HepG2 (cell line): Measurements from ENCODE around the gene ARHGAP21. TPM values are rescaled to one million over a fixed set of nuclear protein-coding genes. Genes with fewer than 3 reads are reported as not detected.

Experiments used
- ATAC-seq: fragments of 200-7000 bp; cut with Tn5 transposase; 3 replicates; pipeline ENCODE4 v1.9.1; 2020; ENCODE audit warnings: mild to moderate bottlenecking, moderate library complexity
- BruUV-seq: library from RNA; stranded (reverse); fragments of 400-500 nt; replicated peaks from 2 replicates; lab custom pipeline; 2021; lab: Mats Ljungman, UMichigan
- CTCF ChIA-PET: fragments of 300-600 bp; formaldehyde crosslinking; extraction: SDS; loops from one replicate; lab custom pipeline; 2021; ENCODE audit warnings: low total read pairs, inconsistent platforms, low intra/inter-chr PET ratio; lab: Yijun Ruan, JAX
- POLR2A ChIA-PET: fragments of 350-600 bp; sonication (Branson Sonifier 250); formaldehyde crosslinking; loops from one replicate; lab custom pipeline; 2020; ENCODE audit warnings: antibody characterized with exemption, inconsistent platforms; lab: Yijun Ruan, JAX
- DNase-seq: peaks from one replicate; pipeline ENCODE4 v3.0.0-alpha.2; 2015; ENCODE audit warnings: low spot score
- FAIRE-seq: peaks from 3 replicates; lab custom pipeline; 2011; peaks lifted over from hg19 to GRCh38; lab: Jason Lieb, UNC
- H2AFZ ChIP-seq: one replicate; pipeline ENCODE4 v1.6.1; 2011; ENCODE audit warnings: low read length, inconsistent platforms
- H3K27ac ChIP-seq: fragments of 300-600 bp; 3 replicates; pipeline ENCODE4 v1.8.0; 2011; ENCODE audit warnings: mixed run types, mild to moderate bottlenecking, mixed read lengths, low read length, inconsistent platforms; ENCODE audit not compliant: insufficient read depth; ENCODE audit errors: extremely low read length
- H3K27me3 ChIP-seq, 2 experiments: fragments of 200-600 bp in 1 of 2; 2 replicates in 1 of 2; 3 replicates in 1 of 2; pipeline versions ENCODE4 v1.6.0 to v1.8.0; 2011; ENCODE audit warnings: low read length in 2 of 2, mild to moderate bottlenecking in 2 of 2, moderate library complexity in 2 of 2, inconsistent platforms in 1 of 2; ENCODE audit not compliant: insufficient read depth in 2 of 2, control insufficient read depth in 1 of 2
- H3K36me3 ChIP-seq, 2 experiments: fragments of 200-600 bp in 1 of 2; replicated peaks in 1 of 2; 2 replicates in 1 of 2; 3 replicates in 1 of 2; pipeline versions ENCODE4 v1.5.1 to v1.8.0; 2011; ENCODE audit warnings: low read length in 2 of 2, inconsistent platforms in 1 of 2; ENCODE audit not compliant: insufficient read depth in 2 of 2, control insufficient read depth in 1 of 2
- H3K4me1 ChIP-seq: 2 replicates; pipeline ENCODE4 v1.5.1; 2012; ENCODE audit warnings: low read length, inconsistent platforms; ENCODE audit not compliant: insufficient read depth
- H3K4me2 ChIP-seq: 2 replicates; pipeline ENCODE4 v1.6.0; 2011; ENCODE audit warnings: low read depth, low read length, inconsistent platforms
- H3K4me3 ChIP-seq, 3 experiments: fragments of 200-600 bp in 1 of 3; sonication (generic), shearing (Covaris generic) in 1 of 3; replicated peaks in 1 of 3; 2 replicates each; pipeline ENCODE4 v1.5.1; 2011 to 2016; ENCODE audit warnings: low read length in 3 of 3, inconsistent platforms in 2 of 3, low read depth in 2 of 3, mild to moderate bottlenecking in 2 of 3, control low read depth in 1 of 3, mixed read lengths in 1 of 3; ENCODE audit not compliant: insufficient read depth in 1 of 3
- H3K79me2 ChIP-seq: one replicate; pipeline ENCODE4 v1.6.1; 2011; ENCODE audit warnings: low read length, inconsistent platforms; ENCODE audit not compliant: insufficient read depth
- H3K9ac ChIP-seq: 2 replicates; pipeline ENCODE4 v1.6.0; 2011; ENCODE audit warnings: mild to moderate bottlenecking, low read depth, low read length, inconsistent platforms; ENCODE audit not compliant: insufficient read depth
- H3K9me3 ChIP-seq: 2 replicates; pipeline ENCODE4 v1.5.1; 2012; ENCODE audit warnings: mild to moderate bottlenecking, low read length
- H4K20me1 ChIP-seq: 2 replicates; pipeline ENCODE4 v1.6.0; 2011; ENCODE audit warnings: inconsistent platforms, mild to moderate bottlenecking, low read length, moderate library complexity; ENCODE audit not compliant: insufficient read depth
- DR1 ChIP-seq: sonication (generic); formaldehyde crosslinking; IDR thresholded peaks from 2 replicates; pipeline ENCODE4 v1.8.0; 2021; ENCODE audit warnings: mild to moderate bottlenecking, missing genetic modification reagents, inconsistent platforms
- DRAP1 ChIP-seq: IDR thresholded peaks from 2 replicates; pipeline ENCODE4 v1.6.1; 2016; ENCODE audit warnings: missing genetic modification reagents, missing compliant biosample characterization
- GZF1 ChIP-seq: sonication (generic); formaldehyde crosslinking; IDR thresholded peaks from 2 replicates; pipeline ENCODE4 v1.5.1; 2020; ENCODE audit warnings: mild to moderate bottlenecking, missing genetic modification reagents
- HDAC6 ChIP-seq: fragments of 200-600 bp; sonication (generic); IDR thresholded peaks from 2 replicates; pipeline ENCODE4 v1.7.0; 2017; ENCODE audit warnings: mild to moderate bottlenecking, antibody characterized with exemption, low read length, low read depth
- KDM6A ChIP-seq: IDR thresholded peaks from 2 replicates; pipeline ENCODE4 v1.6.1; 2016; ENCODE audit warnings: low read depth
- MBD4 ChIP-seq: IDR thresholded peaks from 2 replicates; pipeline ENCODE4 v1.6.1; 2012; ENCODE audit warnings: low read length, inconsistent platforms, borderline replicate concordance
- MXD1 ChIP-seq: sonication (generic); formaldehyde crosslinking; IDR thresholded peaks from 2 replicates; pipeline ENCODE4 v1.4.0; 2020; ENCODE audit warnings: mild to moderate bottlenecking, missing genetic modification reagents
- RFX3 ChIP-seq: IDR thresholded peaks from 2 replicates; pipeline ENCODE4 v1.6.1; 2016; ENCODE audit warnings: missing biosample characterization, missing genetic modification reagents
- SATB2 ChIP-seq: sonication (generic); formaldehyde crosslinking; IDR thresholded peaks from 2 replicates; pipeline ENCODE4 v1.5.0; 2020; ENCODE audit warnings: missing genetic modification reagents
- SIX1 ChIP-seq: sonication (generic); formaldehyde crosslinking; IDR thresholded peaks from 2 replicates; pipeline ENCODE4 v1.4.0; 2020; ENCODE audit warnings: missing genetic modification reagents, borderline replicate concordance
- TMF1 ChIP-seq: sonication (generic); formaldehyde crosslinking; IDR thresholded peaks from 2 replicates; pipeline ENCODE4 v1.8.1; 2022; ENCODE audit warnings: low read depth, missing genetic modification reagents
- ZFP36L2 ChIP-seq: sonication (generic); formaldehyde crosslinking; IDR thresholded peaks from 2 replicates; pipeline ENCODE4 v1.4.0; 2020; ENCODE audit warnings: missing genetic modification reagents
- ZNF230 ChIP-seq: sonication (generic); formaldehyde crosslinking; IDR thresholded peaks from 2 replicates; pipeline ENCODE4 v1.4.0; 2020; ENCODE audit warnings: mild to moderate bottlenecking, missing genetic modification reagents
- ZNF34 ChIP-seq: sonication (generic); formaldehyde crosslinking; IDR thresholded peaks from 2 replicates; pipeline ENCODE4 v1.4.0; 2020; ENCODE audit warnings: mild to moderate bottlenecking, missing genetic modification reagents, borderline replicate concordance
- WGBS: methylation state at CpG from one replicate; pipeline ENCODE4 v1.1.6; 2017; ENCODE audit warnings: low lambda C conversion rate; 5-methylcytosine and 5-hydroxymethylcytosine counted together
- in situ Hi-C: cut with HindIII; loops from 2 replicates; pipeline ENCODE4 v1.10.0; 2017; ENCODE audit warnings: low pct_unique_long_range_greater_than_20kb; ENCODE audit not compliant: extremely low pct_ligation_motif_present
- intact Hi-C: fragments of 100-400 bp; cut with micrococcal nuclease; formaldehyde crosslinking; loops from one replicate; pipeline ENCODE4 v1.10.0; 2022; ENCODE audit not compliant: unreplicated experiment
- polyA plus RNA-seq, 8 experiments: library from polyadenylated mRNA; depleted of rRNA in 3 of 8; stranded (reverse) in 7 of 8; unstranded in 1 of 8; fragments of >200 nt; fragmentation: Illumina TruSeq in 4 of 8; extraction: Trizol in 4 of 8; gene quantifications; 2 replicates each; pipeline versions ENCODE4 v1.2.1 to v1.2.3, GENCODE V29; 2011 to 2016; ENCODE audit warnings: low read depth in 4 of 8, missing spikeins in 1 of 8, mixed read lengths in 1 of 8; ENCODE audit not compliant: insufficient read depth in 1 of 8
- total RNA-seq, 5 experiments: library from RNA; depleted of rRNA; stranded (reverse); fragments of >200 nt; fragmentation: Illumina TruSeq; extraction: Trizol; gene quantifications; 2 replicates each; pipeline ENCODE4 v1.2.3, GENCODE V29; 2016; ENCODE audit warnings: low read depth in 1 of 5

Gene ARHGAP21
- total and polyA plus RNA-seq, 2 of the 13 experiments (the other 11 are each of a cell fraction or from before 2014, with no cell fraction given): 23.9 to 26.6 TPM

- TF ChIP-seq RFX3 (CRISPR knock-in tag): no peak
Measured at GRCh38 chr10:24737001-24737400, 13.3 kb upstream of the ARHGAP21 start (continued).

- CTCF ChIA-PET: no interaction called here
- H3K36me3 ChIP-seq: no peaks in the 10 kb centered on the region
- POLR2A ChIA-PET: no interaction called here
- WGBS: 0% methylated on average over 1 of the region's 1 CpG
- H3K9me3 ChIP-seq: no peaks in the 10 kb centered on the region
- no peaks in the 10 kb centered on the region for H3K79me2 ChIP-seq
- FAIRE-seq (no peak), DNase-seq (no peak), ATAC-seq (no peak)
- intact Hi-C loops: no loop called here
- no peak overlapping the region for H3K27ac ChIP-seq
- H3K4me2 ChIP-seq: no peak overlapping the region
- H4K20me1 ChIP-seq: no peaks in the 10 kb centered on the region
- in situ Hi-C loops: no loop called here
- BruUV-seq: no TSS peak
- no peak overlapping the region for H2AFZ ChIP-seq
- H3K9ac ChIP-seq: no peak overlapping the region
- no peak for TF ChIP-seq ZNF230 (CRISPR knock-in tag)
- no peak for TF ChIP-seq HDAC6
- no peak for TF ChIP-seq MXD1 (CRISPR knock-in tag)
- TF ChIP-seq DRAP1 (CRISPR knock-in tag): no peak
- no peak for TF ChIP-seq ZNF34 (CRISPR knock-in tag)
- TF ChIP-seq TMF1 (CRISPR knock-in tag): no peak
- no peak for TF ChIP-seq GZF1 (CRISPR knock-in tag)
- TF ChIP-seq MBD4: no peak
- no peak for TF ChIP-seq ZFP36L2 (CRISPR knock-in tag)
- no peak for TF ChIP-seq SATB2 (CRISPR knock-in tag)
- TF ChIP-seq SIX1 (CRISPR knock-in tag): no peak
- no peak for TF ChIP-seq DR1 (CRISPR knock-in tag)
- no peak for TF ChIP-seq KDM6A
- no peaks in the 10 kb centered on the region; a peak in 1 of 5 replicates for H3K27me3 ChIP-seq
- peaks cover 11% of the 10 kb centered on the region for H3K4me1 ChIP-seq
- no peak overlapping the region for H3K4me3 ChIP-seq
Measured at GRCh38 chr10:24731942-24732341, 8.3 kb upstream of the ARHGAP21 start.
